Omental fat pad (tissue), 4 donors: ENCODE measurements around the gene PEX3. TPM values are rescaled to one million over a fixed set of nuclear protein-coding genes. Genes with fewer than 3 reads are reported as not detected.
A peak's percentile ranks its signal among the peaks of the same experiment; 100 is the strongest.

Source experiments
- ATAC-seq: fragments of 150-250 bp; one replicate; pipeline ENCODE4 v1.9.1; 2016; ENCODE audit warnings: mild to moderate bottlenecking, moderate library complexity; ENCODE audit not compliant: low FRiP score
- DNase-seq: peaks from one replicate; pipeline ENCODE4 v3.0.0-alpha.2; 2019; ENCODE audit warnings: low spot score
- total RNA-seq, 4 donors: library from RNA; depleted of rRNA; stranded (reverse); fragments of >200 nt; gene quantifications; one replicate each; pipeline ENCODE4 v1.1.0, GENCODE V29; 2016
- TF ChIP-seq, protein P1 (sequence below), 3 donors: fragments of 450-650 bp; IDR thresholded peaks; one replicate each; pipeline ENCODE4 v1.5.1; 2016 to 2017; ENCODE audit warnings: antibody characterized with exemption in 3 of 3, mild to moderate bottlenecking in 3 of 3, moderate library complexity in 2 of 3

Gene PEX3
- total RNA-seq, 4 donors from 2014 or later: 9.7 to 14.2 (median 11.9) TPM

- TF ChIP-seq, protein P1, sequence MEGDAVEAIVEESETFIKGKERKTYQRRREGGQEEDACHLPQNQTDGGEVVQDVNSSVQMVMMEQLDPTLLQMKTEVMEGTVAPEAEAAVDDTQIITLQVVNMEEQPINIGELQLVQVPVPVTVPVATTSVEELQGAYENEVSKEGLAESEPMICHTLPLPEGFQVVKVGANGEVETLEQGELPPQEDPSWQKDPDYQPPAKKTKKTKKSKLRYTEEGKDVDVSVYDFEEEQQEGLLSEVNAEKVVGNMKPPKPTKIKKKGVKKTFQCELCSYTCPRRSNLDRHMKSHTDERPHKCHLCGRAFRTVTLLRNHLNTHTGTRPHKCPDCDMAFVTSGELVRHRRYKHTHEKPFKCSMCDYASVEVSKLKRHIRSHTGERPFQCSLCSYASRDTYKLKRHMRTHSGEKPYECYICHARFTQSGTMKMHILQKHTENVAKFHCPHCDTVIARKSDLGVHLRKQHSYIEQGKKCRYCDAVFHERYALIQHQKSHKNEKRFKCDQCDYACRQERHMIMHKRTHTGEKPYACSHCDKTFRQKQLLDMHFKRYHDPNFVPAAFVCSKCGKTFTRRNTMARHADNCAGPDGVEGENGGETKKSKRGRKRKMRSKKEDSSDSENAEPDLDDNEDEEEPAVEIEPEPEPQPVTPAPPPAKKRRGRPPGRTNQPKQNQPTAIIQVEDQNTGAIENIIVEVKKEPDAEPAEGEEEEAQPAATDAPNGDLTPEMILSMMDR (IDR thresholded peaks at IDR 0.05): no peak
- DNase-seq (no peak), ATAC-seq (no peak)
Measured at GRCh38 chr6:143406673-143407072, 43.9 kb upstream of the PEX3 start.

DNA sequence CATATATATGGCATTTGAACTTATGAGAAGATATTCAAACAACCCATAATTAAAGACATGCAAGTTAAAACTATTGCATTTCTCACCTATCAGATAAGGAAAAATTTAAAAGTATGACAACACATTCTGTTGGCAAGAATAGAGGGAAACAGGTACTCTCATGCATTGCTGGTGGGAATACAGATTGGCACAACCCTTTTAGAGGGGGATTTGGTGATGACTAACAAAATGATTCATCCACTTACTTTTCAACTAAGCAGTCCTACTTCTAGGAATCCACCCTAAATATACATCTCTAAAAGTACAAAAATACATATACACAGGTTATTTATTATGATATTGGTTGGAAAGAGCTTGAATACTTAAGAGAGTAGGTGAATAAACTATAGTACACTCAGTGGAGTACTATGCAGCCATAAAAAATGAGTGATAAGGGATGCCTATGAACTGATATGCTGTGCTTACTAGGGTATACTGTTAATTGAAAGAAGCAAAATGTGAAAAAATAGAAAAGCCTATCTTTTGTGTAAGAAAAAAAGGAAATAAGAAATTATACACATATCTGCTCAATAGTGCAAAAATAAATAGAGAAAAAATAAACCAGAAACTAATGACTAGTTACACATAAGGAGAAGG lies 42.3 kb upstream of the PEX3 start:
- ATAC-seq: peak; percentile 52
- TF ChIP-seq, protein P1 (IDR thresholded peaks at IDR 0.05): no peak
- DNase-seq: no peak

DNA sequence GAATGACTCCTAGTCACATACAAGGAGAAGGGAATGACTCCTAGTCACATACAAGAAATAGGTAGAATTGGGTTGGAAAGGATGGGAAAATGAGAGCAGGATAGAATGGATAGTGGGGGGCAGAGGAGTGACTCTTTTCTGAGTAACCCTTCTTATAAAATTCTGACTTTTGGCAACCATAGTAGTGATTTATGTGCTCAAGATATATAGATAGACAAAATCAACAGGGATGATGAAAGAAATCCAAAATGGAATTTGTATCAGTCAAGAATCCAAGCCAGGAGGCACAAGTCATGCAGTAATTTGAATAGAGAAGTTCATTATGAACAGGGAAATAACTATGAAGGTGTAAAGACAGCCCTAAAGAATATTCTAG lies 41.8 kb upstream of the PEX3 start:
- TF ChIP-seq, protein P1 (IDR thresholded peaks at IDR 0.05): no peak
- ATAC-seq (no peak), DNase-seq (no peak)

DNA sequence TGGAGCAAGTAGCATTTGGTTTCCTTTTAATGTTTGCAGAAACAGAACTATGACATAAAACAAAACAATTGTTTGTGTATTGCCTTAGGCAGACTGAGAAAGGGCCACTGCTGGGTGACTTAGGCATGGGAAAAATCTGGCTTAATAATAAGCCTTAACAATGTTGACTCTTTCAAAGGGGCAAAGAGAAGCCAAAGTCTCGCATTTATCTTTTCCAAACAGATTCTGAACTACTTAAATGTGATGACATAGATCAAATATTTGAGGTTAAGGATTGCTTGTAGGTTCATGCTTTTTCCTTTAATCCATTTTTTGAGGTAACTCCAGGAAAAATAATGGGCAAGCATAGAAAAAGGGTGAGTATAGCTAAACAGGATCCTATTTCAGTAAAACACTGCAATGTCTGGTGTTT lies 39.7 kb upstream of the PEX3 start:
- TF ChIP-seq, protein P1 (IDR thresholded peaks at IDR 0.05): no peak
- DNase-seq: no peak
- no peak for ATAC-seq

DNA sequence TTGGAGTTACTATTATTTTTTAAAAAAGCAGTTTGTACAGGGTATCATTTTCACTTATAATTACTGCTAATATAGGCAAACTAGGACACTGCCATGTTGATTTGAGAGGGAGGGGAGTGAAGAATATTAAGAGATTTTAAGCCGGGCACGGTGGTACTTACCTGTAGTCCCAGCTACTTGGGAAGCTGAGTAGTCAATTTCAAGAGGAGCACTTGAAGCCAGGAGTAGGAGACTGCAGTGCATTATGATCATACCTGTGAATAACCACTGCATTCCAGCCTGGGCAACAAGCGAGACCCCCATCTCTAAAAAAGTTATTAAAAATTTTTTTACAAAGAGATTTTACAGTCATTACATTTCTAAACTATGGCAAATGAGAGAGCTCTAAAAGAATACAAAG lies 35.8 kb upstream of the PEX3 start:
- ATAC-seq (no peak), DNase-seq (no peak)
- TF ChIP-seq, protein P1 (IDR thresholded peaks at IDR 0.05): no peak

- DNase-seq (no peak), ATAC-seq (no peak)
Measured at GRCh38 chr6:143419526-143419925, 31.1 kb upstream of the PEX3 start.

GRCh38 chr6:143426026-143426425 lies 24.6 kb upstream of the PEX3 start:
- DNase-seq (no peak), ATAC-seq (no peak)
- TF ChIP-seq, protein P1 (IDR thresholded peaks at IDR 0.05): no peak

More at GRCh38 chr6:143419526-143419925, 31.1 kb upstream of the PEX3 start:
- TF ChIP-seq, protein P1 (IDR thresholded peaks at IDR 0.05): no peak
